GM12878 (cell line): Measurements from ENCODE around the gene CDK5R1. TPM values are rescaled to one million over a fixed set of nuclear protein-coding genes. Genes with fewer than 3 reads are reported as not detected.

Source experiments
- ATAC-seq: fragments of 200-7000 bp; cut with Tn5 transposase; 3 replicates; pipeline ENCODE4 v1.9.1; 2020; ENCODE audit warnings: mild to moderate bottlenecking, moderate library complexity
- BruUV-seq: library from RNA; stranded (reverse); fragments of 400-500 nt; replicated peaks from 2 replicates; lab custom pipeline; 2021; lab: Mats Ljungman, UMichigan
- CTCF ChIA-PET: fragments of 300-600 bp; sonication (Branson Sonifier 250); formaldehyde crosslinking; extraction: SDS; loops from one replicate; lab custom pipeline; 2021; ENCODE audit warnings: inconsistent platforms; lab: Yijun Ruan, JAX
- POLR2A ChIA-PET: fragments of 350-600 bp; formaldehyde crosslinking; extraction: SDS; loops from one replicate; lab custom pipeline; 2021; ENCODE audit warnings: inconsistent platforms; lab: Charles Lee
- RAD21 ChIA-PET: fragments of 300-600 bp; sonication (Branson Sonifier 250); formaldehyde crosslinking; loops from one replicate; lab custom pipeline; 2023; ENCODE audit warnings: antibody characterized with exemption; ENCODE audit not compliant: unreplicated experiment; lab: Charles Lee
- SMC1A ChIA-PET: fragments of 300-600 bp; sonication (Branson Sonifier 250); formaldehyde crosslinking; loops from one replicate; lab custom pipeline; 2023; ENCODE audit not compliant: unreplicated experiment, uncharacterized antibody; lab: Charles Lee
- DNase-seq: peaks from one replicate; pipeline ENCODE4 v3.0.0-alpha.2; 2011; ENCODE audit warnings: low read depth, low spot score
- FAIRE-seq: peaks from 3 replicates; lab custom pipeline; 2011; peaks lifted over from hg19 to GRCh38; lab: Jason Lieb, UNC
- H2AFZ ChIP-seq: 2 replicates; pipeline ENCODE4 v1.6.0; 2011; ENCODE audit warnings: low read depth, low read length, control low read depth; ENCODE audit not compliant: control insufficient read depth
- H3K27ac ChIP-seq: 2 replicates; pipeline ENCODE4 v1.5.1; 2011; ENCODE audit warnings: control low read depth; ENCODE audit not compliant: control insufficient read depth, insufficient read depth
- H3K27me3 ChIP-seq, 2 experiments: replicated peaks in 1 of 2; 2 replicates each; pipeline versions ENCODE4 v1.6.0 to v1.6.1; 2011; ENCODE audit warnings: low read length in 1 of 2; ENCODE audit not compliant: control insufficient read depth in 2 of 2, insufficient read depth in 2 of 2
- H3K36me3 ChIP-seq, 2 experiments: 2 replicates each; pipeline ENCODE4 v1.5.1; 2011; ENCODE audit warnings: low read length in 1 of 2; ENCODE audit not compliant: control insufficient read depth in 2 of 2, insufficient read depth in 2 of 2
- H3K4me1 ChIP-seq: 2 replicates; pipeline ENCODE4 v1.6.1; 2011; ENCODE audit warnings: mild to moderate bottlenecking, low read length, moderate library complexity, mixed read lengths; ENCODE audit not compliant: control insufficient read depth, insufficient read depth
- H3K4me2 ChIP-seq: 2 replicates; pipeline ENCODE4 v1.6.0; 2011; ENCODE audit warnings: control low read depth; ENCODE audit not compliant: control insufficient read depth, insufficient read depth
- H3K4me3 ChIP-seq: fragments of 200-600 bp; sonication (generic); 2 replicates; pipeline ENCODE4 v1.5.1; 2016
- H3K79me2 ChIP-seq: 2 replicates; pipeline ENCODE4 v1.6.0; 2011; ENCODE audit warnings: low read length; ENCODE audit not compliant: control insufficient read depth, insufficient read depth
- H3K9ac ChIP-seq: 2 replicates; pipeline ENCODE4 v1.8.0; 2011; ENCODE audit warnings: low read length, control low read depth, mixed read lengths; ENCODE audit not compliant: control insufficient read depth, insufficient read depth
- H3K9me3 ChIP-seq: replicated peaks from 3 replicates; pipeline ENCODE4 v1.5.1; 2011; ENCODE audit warnings: mild to moderate bottlenecking, low read length; ENCODE audit not compliant: control insufficient read depth, insufficient read depth
- H4K20me1 ChIP-seq: 2 replicates; pipeline ENCODE4 v1.6.0; 2011; ENCODE audit not compliant: control insufficient read depth, insufficient read depth
- BCL11A ChIP-seq: IDR thresholded peaks from 2 replicates; pipeline ENCODE4 v1.6.1; 2011; ENCODE audit warnings: low read depth, low read length
- BCLAF1 ChIP-seq: fragments of 450-650 bp; IDR thresholded peaks from 2 replicates; pipeline ENCODE4 v1.6.1; 2017; ENCODE audit warnings: antibody characterized with exemption, mild to moderate bottlenecking, moderate library complexity
- CBX5 ChIP-seq: sonication (generic); IDR thresholded peaks from 2 replicates; pipeline ENCODE4 v1.6.1; 2016; ENCODE audit warnings: low read depth, moderate library complexity, mild to moderate bottlenecking, inconsistent platforms
- CEBPB ChIP-seq, 2 experiments: fragments of 150-350 bp in 1 of 2; IDR thresholded peaks; 2 replicates each; pipeline ENCODE4 v1.6.1; 2012 to 2014; ENCODE audit warnings: low read depth in 2 of 2, low read length in 2 of 2, borderline replicate concordance in 1 of 2, inconsistent platforms in 1 of 2
- CREB1 ChIP-seq: IDR thresholded peaks from 2 replicates; pipeline ENCODE4 v1.6.1; 2012; ENCODE audit warnings: low read depth, mild to moderate bottlenecking, inconsistent platforms
- CREM ChIP-seq: IDR thresholded peaks from 2 replicates; pipeline ENCODE4 v1.6.1; 2014; ENCODE audit warnings: antibody characterized with exemption, low read depth
- NR2F1 ChIP-seq: fragments of 450-650 bp; conservative IDR thresholded peaks from 2 replicates; pipeline ENCODE4 v1.6.1; 2017; ENCODE audit warnings: mild to moderate bottlenecking
- PAX8 ChIP-seq: fragments of 450-650 bp; IDR thresholded peaks from 2 replicates; pipeline ENCODE4 v1.6.1; 2017; ENCODE audit warnings: mild to moderate bottlenecking, moderate library complexity
- POLR2AphosphoS5 ChIP-seq: IDR thresholded peaks from 2 replicates; pipeline ENCODE4 v1.6.1; 2011; ENCODE audit warnings: mild to moderate bottlenecking, low read length, inconsistent platforms
- RUNX3 ChIP-seq: IDR thresholded peaks from 2 replicates; pipeline ENCODE4 v1.6.1; 2012; ENCODE audit warnings: low read length, inconsistent platforms
- SPI1 ChIP-seq: IDR thresholded peaks from 2 replicates; pipeline ENCODE4 v1.6.1; 2011; ENCODE audit warnings: low read depth, mild to moderate bottlenecking, low read length, moderate library complexity, borderline replicate concordance; ENCODE audit not compliant: insufficient read depth
- SUPT20H ChIP-seq: IDR thresholded peaks from 2 replicates; pipeline ENCODE4 v1.6.1; 2011; ENCODE audit warnings: low read depth, mild to moderate bottlenecking, low read length, moderate library complexity, borderline replicate concordance; ENCODE audit not compliant: control insufficient read depth
- WGBS: methylation state at CpG from one replicate; pipeline ENCODE4 v1.1.6; 2016; ENCODE audit warnings: low lambda C conversion rate; ENCODE audit not compliant: insufficient replicate concordance, insufficient coverage; ENCODE audit errors: missing lambda C conversion rate; 5-methylcytosine and 5-hydroxymethylcytosine counted together
- in situ Hi-C: fragments of 300-500 bp; cut with MboI; formaldehyde crosslinking; loops from 9 replicates; pipeline ENCODE4 v1.14.3; 2018; ENCODE audit warnings: mixed read lengths
- intact Hi-C: fragments of 100-400 bp; cut with micrococcal nuclease; formaldehyde crosslinking; loops from one replicate; pipeline ENCODE4 v1.14.2; 2022; ENCODE audit not compliant: unreplicated experiment
- polyA plus RNA-seq, 11 experiments: library from polyadenylated mRNA; depleted of rRNA in 4 of 11; unstranded in 6 of 11; stranded (reverse) in 5 of 11; fragments of >200 nt; fragmentation: Nextera tagmentation in 4 of 11; fragmentation: Illumina TruSeq in 1 of 11; extraction: Ambion mirVana in 4 of 11; extraction: Trizol in 1 of 11; gene quantifications; 1 replicate in 1 of 11; 2 replicates in 10 of 11; pipeline versions ENCODE4 v1.2.1 to v1.2.3, GENCODE V29; 2011 to 2016; ENCODE audit warnings: inconsistent platforms in 2 of 11, missing spikeins in 2 of 11, low read depth in 1 of 11
- total RNA-seq, 4 experiments: library from RNA; depleted of rRNA in 3 of 4; stranded (reverse); fragments of >200 nt in 3 of 4; fragmentation: Illumina TruSeq in 1 of 4; extraction: Trizol in 1 of 4; gene quantifications; 2 replicates each; pipeline versions ENCODE4 v1.2.1 to v1.2.3, GENCODE V29; 2013 to 2021
- TF ChIP-seq, protein P1 (sequence below): IDR thresholded peaks from 2 replicates; pipeline ENCODE4 v1.6.1; 2012; ENCODE audit warnings: low read depth, low read length, improper control_type of control experiment

Gene CDK5R1
- total and polyA plus RNA-seq, 10 of the 15 experiments (the other 5 are each of a cell fraction or from before 2014, with no cell fraction given) = 1.1 to 28.3 (median 12.2) TPM

DNA sequence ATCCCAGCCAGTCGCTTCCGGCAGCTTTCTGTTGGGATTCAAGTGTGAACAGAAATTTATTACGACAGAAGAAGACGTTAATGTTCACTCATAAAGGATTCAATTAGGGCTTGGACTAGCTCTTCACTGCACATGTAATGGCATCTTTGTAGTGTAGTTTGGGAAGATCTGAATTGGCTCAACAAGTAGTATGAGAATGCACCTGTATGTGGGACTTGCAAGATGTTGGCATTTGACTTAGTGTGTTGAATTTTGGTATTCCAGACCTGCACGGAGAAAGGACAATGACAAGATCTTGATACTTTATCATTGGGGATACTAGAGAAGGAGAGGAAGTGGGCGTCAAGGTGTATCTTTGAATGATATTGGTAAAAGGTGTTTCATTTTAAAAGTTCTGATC is 41.3 kb upstream of the CDK5R1 start:
- TF ChIP-seq RUNX3 (no peak), SPI1 (peak; percentile 29; the same call in 1 of the 2 replicates)
- ChIA-PET POLR2A (interaction anchor here (0.5 kb wide), 1 partner anchor 20 kb away, joined by 3 read pairs; no protein-coding TSS in a partner anchor), CTCF (interaction anchor here (0.6 to 6.3 kb wide), 8 partner anchors 10 to 354 kb away, joined by 3 to 102 read pairs (median 7); no protein-coding TSS in a partner anchor), RAD21 (interaction anchor here (1.1 to 2.0 kb wide), 5 partner anchors 18 to 282 kb away, joined by 3 to 4 read pairs (median 4); partner anchors contain the start of gene CDK5R1), SMC1A (interaction anchor here (0.9 to 2.2 kb wide), 6 partner anchors 16 to 337 kb away, joined by 3 to 8 read pairs (median 3); no protein-coding TSS in a partner anchor)
- peaks cover 3% of the 10 kb centered on the region for H3K4me1 ChIP-seq
- peak overlapping the region; percentile 93 for H3K9ac ChIP-seq
- peak overlapping the region; percentile 97 for H3K4me3 ChIP-seq
- peaks cover 46% of the 10 kb centered on the region for H3K79me2 ChIP-seq
- FAIRE-seq (peak; percentile 61), ATAC-seq (no peak), DNase-seq (no peak)
- intact Hi-C loops = loop anchor here (2.0 kb wide), 1 partner anchor 193 kb away; no protein-coding TSS in a partner anchor
- H4K20me1 ChIP-seq = no peaks in the 10 kb centered on the region; the same call in 1 of the 2 replicates
- H3K27me3 ChIP-seq = no peaks in the 10 kb centered on the region
- peaks cover 2 to 8% of the 10 kb centered on the region in 2 experiments; a peak in 3 of 4 replicates for H3K36me3 ChIP-seq
- no peaks in the 10 kb centered on the region; the same call in 2 of the 3 replicates for H3K9me3 ChIP-seq
- in situ Hi-C loops = no loop called here
- H3K27ac ChIP-seq = 0 out of 2 replicates have a peak overlapping the region, but pooled peaks have one; percentile 81
- H3K4me2 ChIP-seq = peak overlapping the region; percentile 53
- TSS peak; percentile 64 for BruUV-seq
- WGBS = 11% methylated on average over 6 of the region's 6 CpGs
- H2AFZ ChIP-seq = no peak overlapping the region

- ChIA-PET RAD21 (interaction anchor here (1.2 kb wide), 1 partner anchor 17 kb away, joined by 4 read pairs; no protein-coding TSS in a partner anchor), POLR2A (no interaction called here), SMC1A (interaction anchor here (1.1 to 2.2 kb wide), 4 partner anchors 16 to 337 kb away, joined by 3 to 8 read pairs (median 3); no protein-coding TSS in a partner anchor), CTCF (interaction anchor here (0.6 to 6.3 kb wide), 5 partner anchors 10 to 353 kb away, joined by 3 to 102 read pairs (median 7); no protein-coding TSS in a partner anchor)
- no peak for ATAC-seq
- 0% methylated on average over 2 of the region's 2 CpGs for WGBS
- DNase-seq = no peak
- no peak overlapping the region for H3K27ac ChIP-seq
- H4K20me1 ChIP-seq = no peaks in the 10 kb centered on the region; the same call in 1 of the 2 replicates
- peaks cover 3 to 8% of the 10 kb centered on the region in 2 experiments for H3K36me3 ChIP-seq
- H3K4me1 ChIP-seq = peaks cover 3% of the 10 kb centered on the region
- peak overlapping the region; percentile 53 for H3K4me2 ChIP-seq
- peaks cover 48% of the 10 kb centered on the region for H3K79me2 ChIP-seq
- FAIRE-seq = no peak
- no peak overlapping the region for H3K9ac ChIP-seq
- no peak overlapping the region for H2AFZ ChIP-seq
- no peaks in the 10 kb centered on the region; the same call in 2 of the 3 replicates for H3K9me3 ChIP-seq
- H3K4me3 ChIP-seq = peak overlapping the region; percentile 97
- H3K27me3 ChIP-seq = no peaks in the 10 kb centered on the region
- no TSS peak for BruUV-seq
- in situ Hi-C loops = no loop called here
- intact Hi-C loops = loop anchor here (2.0 kb wide), 1 partner anchor 193 kb away; no protein-coding TSS in a partner anchor
- no peak for TF ChIP-seq NR2F1
- no peak for TF ChIP-seq CREM
- TF ChIP-seq CBX5 = no peak
- TF ChIP-seq, protein P1, sequence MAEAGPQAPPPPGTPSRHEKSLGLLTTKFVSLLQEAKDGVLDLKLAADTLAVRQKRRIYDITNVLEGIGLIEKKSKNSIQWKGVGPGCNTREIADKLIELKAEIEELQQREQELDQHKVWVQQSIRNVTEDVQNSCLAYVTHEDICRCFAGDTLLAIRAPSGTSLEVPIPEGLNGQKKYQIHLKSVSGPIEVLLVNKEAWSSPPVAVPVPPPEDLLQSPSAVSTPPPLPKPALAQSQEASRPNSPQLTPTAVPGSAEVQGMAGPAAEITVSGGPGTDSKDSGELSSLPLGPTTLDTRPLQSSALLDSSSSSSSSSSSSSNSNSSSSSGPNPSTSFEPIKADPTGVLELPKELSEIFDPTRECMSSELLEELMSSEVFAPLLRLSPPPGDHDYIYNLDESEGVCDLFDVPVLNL = no peak
- TF ChIP-seq CREB1 = no peak
- TF ChIP-seq SUPT20H = no peak
- no peak for TF ChIP-seq CEBPB (IDR thresholded peaks at IDR 0.05; ENCODE audit: borderline replicate concordance in 1 of 2, low read depth in 2 of 2, low read length in 2 of 2)
- no peak for TF ChIP-seq BCLAF1
- TF ChIP-seq BCL11A = no peak
- TF ChIP-seq PAX8 = no peak
- TF ChIP-seq POLR2AphosphoS5 = no peak
Observed at GRCh38 chr17:32445971-32446370, 40.8 kb upstream of the CDK5R1 start.
